ENCODE results near the gene HOXC10. TPM values are rescaled to one million over a fixed set of nuclear protein-coding genes. Genes with fewer than 3 reads are reported as not detected.

HOXC10 gene
- total RNA-seq, 1 donor from 2014 or later = 1.8 TPM

DNA sequence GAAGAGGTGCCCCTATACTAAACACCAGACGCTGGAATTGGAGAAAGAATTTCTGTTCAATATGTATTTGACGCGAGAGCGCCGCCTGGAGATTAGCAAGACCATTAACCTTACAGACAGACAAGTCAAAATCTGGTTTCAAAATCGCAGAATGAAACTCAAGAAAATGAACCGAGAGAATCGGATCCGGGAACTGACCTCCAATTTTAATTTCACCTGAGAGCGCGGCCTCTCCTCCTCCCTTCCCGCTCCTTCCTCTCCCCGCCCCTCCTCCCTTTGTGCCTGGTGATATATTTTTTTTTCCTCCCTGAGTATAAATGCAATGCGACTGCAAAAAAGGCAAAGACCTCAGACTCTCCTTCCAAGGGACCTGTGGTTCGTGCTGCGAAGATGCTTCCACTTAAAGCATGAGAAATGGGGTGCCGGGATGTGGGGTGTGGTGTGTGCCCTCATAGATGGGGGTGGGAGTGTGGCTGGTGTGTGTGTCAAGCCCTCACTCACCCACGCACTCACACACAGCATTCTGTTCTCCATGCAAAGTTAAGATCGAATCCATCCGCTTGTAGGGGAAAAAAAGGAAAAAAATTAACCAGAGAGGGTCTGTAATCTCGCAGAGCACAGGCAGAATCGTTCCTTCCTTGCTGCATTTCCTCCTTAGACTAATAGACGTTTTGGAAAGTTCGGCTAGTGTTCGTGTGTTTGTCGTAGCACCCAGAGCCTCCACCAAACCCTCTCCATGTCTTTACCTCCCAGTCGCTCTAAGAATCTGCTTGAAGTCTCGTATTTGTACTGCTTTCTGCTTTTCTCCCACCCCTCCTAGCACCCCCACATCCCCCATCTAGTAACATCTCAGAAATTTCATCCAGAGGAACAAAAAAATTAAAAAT is 4.5 kb downstream of the HOXC10 start:
- DNase-seq (ENCODE audit: low read depth, low spot score) = no peak
- H3K36me3 Mint-ChIP-seq (ENCODE audit: low read depth) = no peaks in the 10 kb centered on the region
- peaks cover 100% of the 10 kb centered on the region for H3K27me3 Mint-ChIP-seq (ENCODE audit: low read depth)
- TF ChIP-seq, protein P1, sequence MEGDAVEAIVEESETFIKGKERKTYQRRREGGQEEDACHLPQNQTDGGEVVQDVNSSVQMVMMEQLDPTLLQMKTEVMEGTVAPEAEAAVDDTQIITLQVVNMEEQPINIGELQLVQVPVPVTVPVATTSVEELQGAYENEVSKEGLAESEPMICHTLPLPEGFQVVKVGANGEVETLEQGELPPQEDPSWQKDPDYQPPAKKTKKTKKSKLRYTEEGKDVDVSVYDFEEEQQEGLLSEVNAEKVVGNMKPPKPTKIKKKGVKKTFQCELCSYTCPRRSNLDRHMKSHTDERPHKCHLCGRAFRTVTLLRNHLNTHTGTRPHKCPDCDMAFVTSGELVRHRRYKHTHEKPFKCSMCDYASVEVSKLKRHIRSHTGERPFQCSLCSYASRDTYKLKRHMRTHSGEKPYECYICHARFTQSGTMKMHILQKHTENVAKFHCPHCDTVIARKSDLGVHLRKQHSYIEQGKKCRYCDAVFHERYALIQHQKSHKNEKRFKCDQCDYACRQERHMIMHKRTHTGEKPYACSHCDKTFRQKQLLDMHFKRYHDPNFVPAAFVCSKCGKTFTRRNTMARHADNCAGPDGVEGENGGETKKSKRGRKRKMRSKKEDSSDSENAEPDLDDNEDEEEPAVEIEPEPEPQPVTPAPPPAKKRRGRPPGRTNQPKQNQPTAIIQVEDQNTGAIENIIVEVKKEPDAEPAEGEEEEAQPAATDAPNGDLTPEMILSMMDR (conservative IDR thresholded peaks at IDR 0.05) = peak; percentile 65
- H3K4me1 Mint-ChIP-seq = peaks cover 8% of the 10 kb centered on the region
- no peaks in the 10 kb centered on the region for H3K9me3 Mint-ChIP-seq
- no peak overlapping the region for H3K27ac Mint-ChIP-seq (ENCODE audit: unreplicated experiment)
- H3K4me3 Mint-ChIP-seq = peak overlapping the region; percentile 69

DNA sequence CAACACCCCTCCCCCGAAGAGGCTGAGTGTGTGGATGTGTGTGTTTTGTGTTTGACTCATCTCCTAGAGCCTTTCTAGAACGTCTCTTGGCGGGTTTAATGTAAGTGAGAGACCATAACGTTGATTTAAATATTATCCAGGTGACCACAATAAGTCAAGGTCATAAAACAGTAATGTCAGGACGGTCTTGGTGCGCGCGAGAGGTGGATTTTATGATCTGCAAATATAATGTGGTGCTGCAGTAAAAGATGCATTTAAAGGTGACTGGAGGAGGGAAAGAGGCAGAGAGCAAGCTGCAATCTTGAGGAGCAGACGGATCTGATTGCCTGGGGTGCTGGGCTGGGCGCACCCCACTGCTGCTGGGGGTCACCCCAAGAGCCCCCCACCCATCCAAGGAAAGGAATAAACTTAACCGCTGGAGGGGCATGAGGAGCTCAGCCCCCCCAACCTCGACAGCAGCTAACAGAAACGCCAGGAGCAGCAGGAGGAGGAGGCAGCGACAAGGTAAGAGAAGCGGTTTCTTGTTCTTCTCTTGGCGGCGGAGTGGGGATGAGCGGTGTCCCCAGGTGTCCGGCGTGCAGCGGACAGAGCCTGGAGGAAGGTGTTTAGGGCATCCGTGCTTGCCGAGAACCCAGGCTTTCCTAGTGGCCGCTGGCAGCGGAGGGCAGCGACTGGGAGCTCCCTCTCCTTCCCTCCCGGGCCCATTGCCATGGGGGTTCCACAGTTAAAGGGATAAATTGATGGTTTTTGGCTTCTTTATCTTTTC is 5.5 kb downstream of the HOXC10 start:
- no peak for DNase-seq (ENCODE audit: low read depth, low spot score)
- Mint-ChIP-seq H3K27ac (ENCODE audit: unreplicated experiment) (no peak overlapping the region), H3K27me3 (ENCODE audit: low read depth) (peaks cover 100% of the 10 kb centered on the region), H3K9me3 (no peaks in the 10 kb centered on the region), H3K36me3 (ENCODE audit: low read depth) (no peaks in the 10 kb centered on the region), H3K4me3 (peak overlapping the region; percentile 61), H3K4me1 (peaks cover 8% of the 10 kb centered on the region)
- TF ChIP-seq, protein P1 (conservative IDR thresholded peaks at IDR 0.05) = no peak

DNA sequence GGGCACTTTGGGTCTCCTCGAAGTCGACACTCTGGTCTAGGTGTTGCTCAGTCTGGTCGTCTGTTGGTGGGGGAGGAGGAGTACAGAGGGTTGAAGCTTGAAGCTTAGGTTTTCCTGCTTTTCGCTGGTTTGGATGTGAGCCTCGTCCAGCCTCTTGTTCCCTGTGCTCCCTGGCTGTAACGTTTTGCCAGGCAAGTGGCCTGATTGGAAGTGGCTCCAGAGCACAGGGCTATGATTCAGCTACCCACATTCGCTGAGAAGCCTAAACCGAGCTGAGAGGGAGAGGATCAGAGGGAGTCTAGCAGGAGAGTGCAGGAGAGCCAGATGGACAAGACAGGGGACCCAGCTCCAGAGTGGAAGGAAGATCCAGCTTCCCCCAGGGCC is 6.1 kb downstream of the HOXC10 start:
- DNase-seq (ENCODE audit: low read depth, low spot score) = no peak
- Mint-ChIP-seq H3K4me1 (peaks cover 8% of the 10 kb centered on the region), H3K9me3 (no peaks in the 10 kb centered on the region), H3K27me3 (ENCODE audit: low read depth) (peaks cover 100% of the 10 kb centered on the region), H3K4me3 (peak overlapping the region; percentile 61), H3K27ac (ENCODE audit: unreplicated experiment) (no peak overlapping the region), H3K36me3 (ENCODE audit: low read depth) (no peaks in the 10 kb centered on the region)
- TF ChIP-seq, protein P1 (conservative IDR thresholded peaks at IDR 0.05) = no peak

DNA sequence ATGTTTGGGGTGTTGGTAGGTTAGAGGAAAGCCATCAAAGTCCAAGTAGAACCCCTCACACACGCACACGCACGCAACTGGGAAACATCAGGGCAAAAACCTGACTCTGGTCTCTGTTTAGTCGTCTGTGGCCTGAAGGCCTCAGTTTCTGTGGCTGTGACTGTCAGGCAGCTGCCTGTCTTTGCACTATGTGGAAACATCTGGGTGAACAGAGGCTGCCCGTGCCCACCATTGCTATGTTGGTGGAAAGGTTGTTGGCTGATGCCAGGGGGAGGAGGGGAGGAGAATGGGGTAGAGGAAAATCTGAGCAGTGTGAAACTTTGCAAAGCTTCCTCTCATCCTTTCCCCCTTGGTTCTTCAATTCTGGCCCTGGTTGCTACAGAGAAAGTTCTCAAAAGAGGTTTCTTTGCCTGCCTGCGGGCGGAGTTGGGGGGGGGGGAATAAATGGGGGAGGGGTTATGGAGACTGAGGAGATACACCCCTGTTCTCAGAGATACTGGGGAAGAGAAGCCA is 7.5 kb downstream of the HOXC10 start:
- H3K4me3 Mint-ChIP-seq = peak overlapping the region; percentile 72
- no peaks in the 10 kb centered on the region for H3K36me3 Mint-ChIP-seq (ENCODE audit: low read depth)
- TF ChIP-seq, protein P1 (conservative IDR thresholded peaks at IDR 0.05) = no peak
- H3K9me3 Mint-ChIP-seq = no peaks in the 10 kb centered on the region
- H3K27me3 Mint-ChIP-seq (ENCODE audit: low read depth) = peaks cover 100% of the 10 kb centered on the region
- H3K27ac Mint-ChIP-seq (ENCODE audit: unreplicated experiment) = no peak overlapping the region
- DNase-seq (ENCODE audit: low read depth, low spot score) = no peak
- peaks cover 8% of the 10 kb centered on the region for H3K4me1 Mint-ChIP-seq

DNA sequence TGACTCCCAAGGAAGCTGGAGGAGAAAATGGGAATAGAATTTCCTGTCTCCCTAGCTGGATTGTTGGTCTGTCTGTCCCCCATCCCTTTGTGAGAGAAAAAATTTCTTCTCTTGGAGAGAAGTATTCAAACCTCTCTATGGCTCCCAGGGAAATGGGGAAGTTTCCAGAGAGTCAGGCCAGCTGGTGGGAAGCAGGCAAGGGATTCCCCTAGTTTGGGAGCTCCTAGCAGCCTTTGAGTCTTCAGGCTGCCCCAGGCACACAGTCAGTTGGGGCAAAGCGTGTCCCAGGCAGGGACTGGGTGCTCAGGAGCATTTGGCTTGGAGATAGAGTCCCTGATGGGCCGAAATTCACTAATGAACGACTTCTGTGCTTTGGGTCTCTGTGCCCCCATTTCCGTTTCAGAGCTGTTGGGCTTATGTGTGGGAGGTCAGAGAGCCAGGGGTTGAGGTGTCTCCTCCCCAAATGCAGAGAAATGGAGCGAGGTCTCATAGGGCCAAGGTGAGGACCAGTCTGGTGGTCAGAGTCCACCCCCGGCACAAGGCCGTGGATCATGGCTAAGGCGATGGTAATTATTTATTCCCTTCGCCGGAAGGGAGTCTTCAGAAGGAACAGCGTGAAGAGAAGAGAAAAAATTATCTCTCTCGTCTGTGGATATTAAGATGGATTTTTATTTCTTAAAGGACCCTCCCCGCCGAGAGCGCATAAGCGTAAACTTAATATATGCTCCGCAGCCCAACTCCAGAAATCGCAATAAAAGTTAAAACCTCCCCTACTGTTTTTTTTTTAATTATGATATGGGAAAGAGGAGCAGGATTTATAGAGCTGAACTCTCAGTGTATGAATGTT is 8.4 kb downstream of the HOXC10 start:
- H3K4me1 Mint-ChIP-seq = peaks cover 8% of the 10 kb centered on the region
- no peak overlapping the region for H3K27ac Mint-ChIP-seq (ENCODE audit: unreplicated experiment)
- no peaks in the 10 kb centered on the region for H3K9me3 Mint-ChIP-seq
- no peaks in the 10 kb centered on the region for H3K36me3 Mint-ChIP-seq (ENCODE audit: low read depth)
- TF ChIP-seq, protein P1 (conservative IDR thresholded peaks at IDR 0.05) = no peak
- H3K27me3 Mint-ChIP-seq (ENCODE audit: low read depth) = peaks cover 100% of the 10 kb centered on the region
- H3K4me3 Mint-ChIP-seq = peak overlapping the region; percentile 87
- DNase-seq (ENCODE audit: low read depth, low spot score) = no peak

Data from neural crest cell (in vitro differentiated cells).